Uterus (tissue), 4 donors: ENCODE measurements around the gene DZIP3. TPM values are rescaled to one million over a fixed set of nuclear protein-coding genes. Genes with fewer than 3 reads are reported as not detected.

Experiments used
- DNase-seq, 2 donors: peaks; one replicate each; pipeline ENCODE4 v3.0.0-alpha.2; 2019 to 2020
- H3K27ac ChIP-seq, 2 donors: fragments of 200-600 bp; sonication (generic); 1 replicate in 1 of 2; 2 replicates in 1 of 2; pipeline ENCODE4 v1.5.1; 2016 to 2018
- H3K27me3 ChIP-seq, 2 donors: fragments of 200-600 bp; sonication (generic); one replicate each; pipeline ENCODE4 v1.5.1; 2018 to 2019; ENCODE audit warnings: control low read depth in 1 of 2
- H3K36me3 ChIP-seq, 2 donors: fragments of 200-600 bp; sonication (generic); one replicate each; pipeline ENCODE4 v1.5.1; 2019; ENCODE audit warnings: control low read depth in 1 of 2
- H3K4me1 ChIP-seq, 2 donors: fragments of 200-600 bp; sonication (generic); one replicate each; pipeline ENCODE4 v1.5.1; 2018 to 2019; ENCODE audit warnings: control low read depth in 1 of 2
- H3K4me3 ChIP-seq, 2 donors: fragments of 200-600 bp; sonication (generic); 1 replicate in 1 of 2; 2 replicates in 1 of 2; pipeline ENCODE4 v1.5.1; 2018 to 2019; ENCODE audit warnings: mild to moderate bottlenecking in 1 of 2
- H3K9me3 ChIP-seq, 2 donors: fragments of 200-600 bp; sonication (generic); one replicate each; pipeline ENCODE4 v1.5.1; 2019; ENCODE audit warnings: control low read depth in 1 of 2
- CTCF ChIP-seq, 4 experiments: fragments of 200-600 bp in 2 of 4; fragments of 450-650 bp in 2 of 4; sonication (generic) in 2 of 4; IDR thresholded peaks; one replicate each; pipeline ENCODE4 v1.5.1; 2016 to 2019; ENCODE audit warnings: antibody characterized with exemption in 4 of 4, mild to moderate bottlenecking in 2 of 4, moderate library complexity in 1 of 4
- POLR2A ChIP-seq, 2 donors: fragments of 450-650 bp; IDR thresholded peaks; one replicate each; pipeline ENCODE4 v1.6.1; 2016; ENCODE audit warnings: antibody characterized with exemption in 2 of 2, mild to moderate bottlenecking in 1 of 2, moderate library complexity in 1 of 2
- intact Hi-C: fragments of 100-400 bp; cut with DNase I; formaldehyde crosslinking; loops from one replicate; pipeline ENCODE4 v1.15.1; 2023; ENCODE audit warnings: low total_unique reads
- total RNA-seq, 4 donors: library from RNA; depleted of rRNA in 3 of 4; stranded (reverse); fragments of >200 nt in 3 of 4; gene quantifications; one replicate each; pipeline versions ENCODE4 v1.1.0 to v1.2.4, GENCODE V29; 2014 to 2023
- donor health status: DM: yes; HTN: yes; CAD: no.

The DZIP3 gene
- total RNA-seq, 4 donors from 2014 or later: 8.8 to 39.5 (median 25.7) TPM

- Histone ChIP-seq H3K4me3 (no peak overlapping the region), H3K9me3 (no peaks in the 10 kb centered on the region), H3K4me1 (no peaks in the 10 kb centered on the region), H3K36me3 (no peaks in the 10 kb centered on the region), H3K27me3 (no peaks in the 10 kb centered on the region), H3K27ac (no peak overlapping the region)
- no peak for DNase-seq
- intact Hi-C loops: no loop called here
- TF ChIP-seq CTCF (IDR thresholded peaks at IDR 0.05) (no peak), POLR2A (IDR thresholded peaks at IDR 0.05) (no peak)
Measured at GRCh38 chr3:108713816-108714215, 124.3 kb downstream of the DZIP3 start.

- no peaks in the 10 kb centered on the region for H3K4me1 ChIP-seq
- H3K36me3 ChIP-seq: no peaks in the 10 kb centered on the region
- H3K27me3 ChIP-seq: no peaks in the 10 kb centered on the region
- no peak for DNase-seq
- no peak overlapping the region for H3K27ac ChIP-seq
- no peak overlapping the region for H3K4me3 ChIP-seq
- intact Hi-C loops: no loop called here
- no peaks in the 10 kb centered on the region for H3K9me3 ChIP-seq
- TF ChIP-seq POLR2A (IDR thresholded peaks at IDR 0.05): no peak
- no peak for TF ChIP-seq CTCF (IDR thresholded peaks at IDR 0.05)
Measured at GRCh38 chr3:108718454-108718853, 128.9 kb downstream of the DZIP3 start.

DNA sequence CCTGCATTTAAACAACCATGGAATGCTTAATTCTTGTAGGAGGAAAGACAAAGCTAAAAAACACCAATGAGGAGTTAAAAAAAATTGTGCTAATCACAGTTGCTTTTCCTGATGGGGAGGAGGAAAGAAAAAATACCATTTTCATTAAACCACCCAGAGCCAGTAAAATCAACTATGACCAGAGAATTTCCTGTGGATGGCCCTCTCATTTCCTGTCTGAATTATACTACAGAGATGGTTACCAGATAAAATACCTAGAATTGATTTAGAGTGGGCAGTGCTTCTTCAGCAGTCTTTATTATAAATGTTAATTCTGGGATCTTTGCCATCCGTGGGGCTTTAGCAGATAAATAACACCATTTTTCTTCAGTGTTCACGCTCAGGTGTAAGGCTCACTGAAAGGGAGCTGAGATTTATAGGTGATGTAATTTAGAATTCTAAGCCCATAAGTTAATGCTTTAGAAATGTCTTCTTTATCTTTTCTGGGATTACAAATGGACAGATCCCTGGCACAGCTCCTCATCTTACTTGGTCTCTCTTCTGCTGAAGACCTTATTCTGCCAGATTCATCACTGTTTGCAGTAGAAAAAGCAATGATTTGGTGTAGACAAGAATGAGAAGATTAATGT lies 129.8 kb downstream of the DZIP3 start:
- no peaks in the 10 kb centered on the region for H3K9me3 ChIP-seq
- H3K4me1 ChIP-seq: no peaks in the 10 kb centered on the region
- no peak for TF ChIP-seq POLR2A (IDR thresholded peaks at IDR 0.05)
- no peak for TF ChIP-seq CTCF (IDR thresholded peaks at IDR 0.05)
- intact Hi-C loops: no loop called here
- H3K4me3 ChIP-seq: no peak overlapping the region
- no peaks in the 10 kb centered on the region for H3K27me3 ChIP-seq
- no peak overlapping the region for H3K27ac ChIP-seq
- DNase-seq: no peak
- no peaks in the 10 kb centered on the region for H3K36me3 ChIP-seq

GRCh38 chr3:108722724-108723123 lies 133.2 kb downstream of the DZIP3 start:
- Histone ChIP-seq H3K27me3 (no peaks in the 10 kb centered on the region), H3K36me3 (no peaks in the 10 kb centered on the region), H3K27ac (no peak overlapping the region), H3K9me3 (no peaks in the 10 kb centered on the region), H3K4me3 (no peak overlapping the region), H3K4me1 (no peaks in the 10 kb centered on the region)
- TF ChIP-seq POLR2A (IDR thresholded peaks at IDR 0.05) (no peak), CTCF (IDR thresholded peaks at IDR 0.05) (no peak)
- intact Hi-C loops: no loop called here
- no peak for DNase-seq

DNA sequence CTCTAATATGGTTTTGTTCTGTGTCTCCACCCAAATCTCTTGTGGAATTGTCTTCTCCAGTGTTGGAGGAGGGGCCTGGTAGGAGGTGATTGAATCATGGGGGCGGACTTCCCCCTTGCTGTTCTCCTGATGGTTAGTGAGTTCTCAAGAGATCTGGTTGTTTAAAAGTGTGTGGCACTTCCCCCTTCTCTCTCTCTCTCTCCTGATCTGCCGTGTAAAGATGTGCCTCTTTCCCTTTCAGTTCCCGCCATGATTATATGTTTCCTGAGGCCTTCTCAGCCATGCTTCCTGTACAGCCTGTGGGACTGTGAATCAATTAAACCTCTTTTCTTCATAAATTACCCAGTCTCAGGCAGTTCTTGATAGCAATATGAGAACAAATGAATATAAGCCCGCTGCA lies 134.6 kb downstream of the DZIP3 start:
- no peak for DNase-seq
- Histone ChIP-seq H3K4me3 (no peak overlapping the region), H3K27me3 (no peaks in the 10 kb centered on the region), H3K36me3 (no peaks in the 10 kb centered on the region), H3K9me3 (no peaks in the 10 kb centered on the region), H3K4me1 (no peaks in the 10 kb centered on the region), H3K27ac (no peak overlapping the region)
- no peak for TF ChIP-seq POLR2A (IDR thresholded peaks at IDR 0.05)
- TF ChIP-seq CTCF (IDR thresholded peaks at IDR 0.05): no peak
- intact Hi-C loops: no loop called here
